DND-41 (cell line): ENCODE results near the gene SSTR4.

ENCODE experiments used
- EZH2 ChIP-seq: IDR thresholded peaks from 3 replicates; pipeline ENCODE4 v1.6.1; 2012; ENCODE audit warnings: borderline replicate concordance, low read depth, mild to moderate bottlenecking, moderate library complexity, low read length, inconsistent platforms; ENCODE audit not compliant: severe bottlenecking
- TF ChIP-seq, protein P1 (sequence below): IDR thresholded peaks from 2 replicates; pipeline ENCODE4 v1.5.1; 2012; ENCODE audit warnings: borderline replicate concordance, low read length, moderate library complexity, mild to moderate bottlenecking; ENCODE audit not compliant: poor library complexity, severe bottlenecking; ENCODE audit errors: extremely low read depth

DNA sequence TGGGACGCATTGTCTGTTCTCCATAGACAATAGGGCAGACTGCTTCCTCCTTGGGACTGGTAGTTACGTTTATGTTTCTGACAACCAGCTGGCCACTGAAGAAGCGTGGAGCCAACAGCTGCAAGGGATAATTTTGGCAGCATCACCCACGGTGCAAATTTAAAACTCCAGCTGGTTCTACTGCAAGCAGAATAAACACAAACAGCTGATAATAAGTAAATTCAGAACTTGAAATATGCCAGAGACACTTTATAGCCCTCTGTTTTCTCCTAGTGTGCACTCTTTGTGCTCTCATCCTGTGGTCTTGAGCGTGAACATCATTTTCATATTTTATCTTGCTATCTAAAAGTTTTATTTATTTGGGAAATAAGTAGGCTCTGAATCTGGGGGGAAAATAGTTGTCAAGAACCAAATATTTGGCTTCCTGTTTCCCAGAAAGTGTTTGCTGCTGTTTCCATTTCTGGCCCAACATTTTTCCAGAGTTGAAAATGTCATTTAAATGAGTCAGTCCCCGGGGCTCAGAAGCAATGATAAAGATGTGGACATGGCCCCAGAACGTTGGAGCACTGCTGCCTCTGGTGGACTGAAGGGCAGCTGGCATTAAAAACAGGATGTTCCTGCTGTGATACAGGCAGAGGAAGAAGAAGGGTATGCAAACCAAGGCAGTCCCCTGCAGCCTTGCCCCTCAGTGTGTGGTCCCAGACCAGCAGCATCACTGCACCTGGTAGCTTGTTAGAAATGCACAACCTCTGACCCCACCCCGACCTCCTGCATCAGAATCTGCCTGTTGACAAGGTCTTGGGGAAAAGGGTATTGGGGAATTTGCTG, 26.8 kb downstream of the SSTR4 start:
- TF ChIP-seq, protein P1, sequence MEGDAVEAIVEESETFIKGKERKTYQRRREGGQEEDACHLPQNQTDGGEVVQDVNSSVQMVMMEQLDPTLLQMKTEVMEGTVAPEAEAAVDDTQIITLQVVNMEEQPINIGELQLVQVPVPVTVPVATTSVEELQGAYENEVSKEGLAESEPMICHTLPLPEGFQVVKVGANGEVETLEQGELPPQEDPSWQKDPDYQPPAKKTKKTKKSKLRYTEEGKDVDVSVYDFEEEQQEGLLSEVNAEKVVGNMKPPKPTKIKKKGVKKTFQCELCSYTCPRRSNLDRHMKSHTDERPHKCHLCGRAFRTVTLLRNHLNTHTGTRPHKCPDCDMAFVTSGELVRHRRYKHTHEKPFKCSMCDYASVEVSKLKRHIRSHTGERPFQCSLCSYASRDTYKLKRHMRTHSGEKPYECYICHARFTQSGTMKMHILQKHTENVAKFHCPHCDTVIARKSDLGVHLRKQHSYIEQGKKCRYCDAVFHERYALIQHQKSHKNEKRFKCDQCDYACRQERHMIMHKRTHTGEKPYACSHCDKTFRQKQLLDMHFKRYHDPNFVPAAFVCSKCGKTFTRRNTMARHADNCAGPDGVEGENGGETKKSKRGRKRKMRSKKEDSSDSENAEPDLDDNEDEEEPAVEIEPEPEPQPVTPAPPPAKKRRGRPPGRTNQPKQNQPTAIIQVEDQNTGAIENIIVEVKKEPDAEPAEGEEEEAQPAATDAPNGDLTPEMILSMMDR, result peak; percentile 62
- no peak for TF ChIP-seq EZH2
